Measurements from ENCODE around the gene MOV10L1. TPM values are rescaled to one million over a fixed set of nuclear protein-coding genes. Genes with fewer than 3 reads are reported as not detected.

MOV10L1 gene
- total RNA-seq, 2 donors from 2014 or later, result 0.27 to 0.50 TPM

DNA sequence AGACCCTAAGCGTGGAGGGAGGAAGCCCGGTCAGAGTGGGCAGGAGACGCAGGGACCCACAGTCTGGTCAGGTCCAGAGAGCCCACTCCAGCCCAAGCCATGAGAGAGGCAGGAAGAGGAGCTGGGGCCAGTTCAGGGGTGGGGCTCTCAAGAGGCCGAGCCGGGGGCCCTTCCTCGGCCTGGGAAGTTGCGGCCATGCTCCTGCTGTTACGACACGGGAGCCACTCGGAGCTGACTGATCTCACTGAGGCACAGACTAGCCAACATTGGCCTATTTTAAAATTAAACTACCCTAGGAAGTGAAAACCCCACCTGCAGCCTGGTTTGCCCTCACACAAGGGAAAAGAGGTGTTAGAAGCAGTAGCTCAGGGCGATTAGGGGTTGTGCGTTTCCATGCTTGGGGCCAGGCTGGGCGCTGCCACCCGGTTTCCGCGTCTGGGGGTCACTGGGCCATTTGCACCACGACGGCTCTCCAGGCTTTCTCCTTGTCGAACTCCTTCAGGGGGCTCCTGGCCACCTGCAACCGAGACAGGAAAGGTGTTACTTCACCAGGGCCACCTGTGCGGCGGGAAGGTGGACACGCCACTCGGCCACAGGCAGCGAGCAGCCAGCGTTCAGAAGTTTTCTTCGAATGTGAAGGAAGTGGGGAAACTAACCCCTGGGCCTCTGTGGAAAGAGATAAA lies 28.5 kb upstream of the MOV10L1 start:
- no peak for DNase-seq
- Histone ChIP-seq H3K27ac (no peak overlapping the region), H3K27me3 (peaks cover 20% of the 10 kb centered on the region)

DNA sequence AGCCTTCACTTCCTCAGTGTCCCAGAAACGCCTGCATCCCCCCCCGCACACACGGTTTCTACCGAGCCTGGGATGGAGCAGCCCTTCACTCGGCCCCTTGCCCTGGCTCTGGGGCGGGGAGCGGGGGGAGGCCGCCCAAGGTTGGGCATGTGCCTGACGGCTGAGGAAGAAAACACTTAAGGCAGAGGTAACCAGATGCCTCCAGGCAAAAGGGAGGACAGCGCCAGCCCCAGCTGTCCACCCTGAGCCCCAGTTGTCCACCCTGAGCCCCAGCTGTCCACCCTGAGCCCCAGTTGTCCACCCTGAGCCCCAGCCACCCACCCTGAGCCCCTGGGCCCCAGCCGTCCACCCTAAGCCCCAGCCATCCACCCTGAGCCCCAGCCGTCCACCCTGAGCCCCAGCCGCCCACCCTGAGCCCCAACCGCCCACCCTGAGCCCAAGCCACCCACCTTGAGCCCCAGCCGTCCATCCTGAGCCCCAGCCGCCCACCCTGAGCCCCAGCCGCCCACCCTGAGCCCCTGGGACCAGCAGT lies 27.9 kb upstream of the MOV10L1 start:
- no peak overlapping the region for H3K4me3 ChIP-seq
- intact Hi-C loops (cut with DNase I), result no loop called here
- TF ChIP-seq, protein P1, sequence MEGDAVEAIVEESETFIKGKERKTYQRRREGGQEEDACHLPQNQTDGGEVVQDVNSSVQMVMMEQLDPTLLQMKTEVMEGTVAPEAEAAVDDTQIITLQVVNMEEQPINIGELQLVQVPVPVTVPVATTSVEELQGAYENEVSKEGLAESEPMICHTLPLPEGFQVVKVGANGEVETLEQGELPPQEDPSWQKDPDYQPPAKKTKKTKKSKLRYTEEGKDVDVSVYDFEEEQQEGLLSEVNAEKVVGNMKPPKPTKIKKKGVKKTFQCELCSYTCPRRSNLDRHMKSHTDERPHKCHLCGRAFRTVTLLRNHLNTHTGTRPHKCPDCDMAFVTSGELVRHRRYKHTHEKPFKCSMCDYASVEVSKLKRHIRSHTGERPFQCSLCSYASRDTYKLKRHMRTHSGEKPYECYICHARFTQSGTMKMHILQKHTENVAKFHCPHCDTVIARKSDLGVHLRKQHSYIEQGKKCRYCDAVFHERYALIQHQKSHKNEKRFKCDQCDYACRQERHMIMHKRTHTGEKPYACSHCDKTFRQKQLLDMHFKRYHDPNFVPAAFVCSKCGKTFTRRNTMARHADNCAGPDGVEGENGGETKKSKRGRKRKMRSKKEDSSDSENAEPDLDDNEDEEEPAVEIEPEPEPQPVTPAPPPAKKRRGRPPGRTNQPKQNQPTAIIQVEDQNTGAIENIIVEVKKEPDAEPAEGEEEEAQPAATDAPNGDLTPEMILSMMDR (IDR thresholded peaks at IDR 0.05), result no peak
- peaks cover 20% of the 10 kb centered on the region for H3K27me3 ChIP-seq
- H3K9me3 ChIP-seq, result no peaks in the 10 kb centered on the region
- DNase-seq, result no peak
- no peaks in the 10 kb centered on the region for H3K4me1 ChIP-seq
- H3K36me3 ChIP-seq, result no peaks in the 10 kb centered on the region
- H3K9ac ChIP-seq (ENCODE audit: low read depth in 2 of 2, low read length in 2 of 2), result no peak overlapping the region
- no peak overlapping the region for H3K27ac ChIP-seq

More for the DNA sequence above, 28.5 kb upstream of the MOV10L1 start:
- Histone ChIP-seq H3K4me1 (no peaks in the 10 kb centered on the region), H3K36me3 (no peaks in the 10 kb centered on the region), H3K4me3 (no peak overlapping the region), H3K9me3 (no peaks in the 10 kb centered on the region), H3K9ac (ENCODE audit: low read depth in 2 of 2, low read length in 2 of 2) (no peak overlapping the region)
- TF ChIP-seq, protein P1 (IDR thresholded peaks at IDR 0.05), result no peak
- intact Hi-C loops (cut with DNase I), result no loop called here

DNA sequence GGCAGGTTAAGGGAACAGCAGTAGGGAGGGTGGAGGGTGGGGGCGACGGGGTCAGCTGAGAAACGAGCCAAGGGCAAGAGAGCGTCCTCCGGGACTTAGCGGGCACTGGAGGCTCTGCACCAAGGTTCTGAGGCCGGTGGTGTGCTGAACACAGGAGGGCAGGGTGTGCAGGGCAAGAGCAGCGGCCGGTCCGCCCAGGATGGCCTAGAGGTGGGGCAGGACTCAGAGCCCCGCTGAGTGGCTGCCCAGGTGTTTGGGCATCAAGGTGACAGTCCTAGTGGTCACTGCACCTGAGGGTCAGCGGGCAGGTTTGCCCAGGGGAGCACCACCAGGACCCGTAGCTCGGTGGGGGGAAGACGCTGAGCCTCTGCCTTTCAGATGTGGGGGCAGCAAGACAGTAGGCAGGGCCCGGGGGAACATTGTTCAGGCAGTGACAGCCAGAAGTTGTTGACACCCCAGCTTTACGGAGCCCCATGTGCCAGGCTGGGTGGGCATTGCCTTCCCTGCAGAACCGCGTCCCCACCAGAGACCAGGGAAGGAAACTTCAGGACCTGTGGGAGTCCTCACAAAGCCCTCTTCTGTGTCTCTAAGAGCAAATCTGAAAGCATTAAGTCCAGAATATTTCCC lies 27.2 kb upstream of the MOV10L1 start:
- H3K9me3 ChIP-seq, result no peaks in the 10 kb centered on the region
- no peak overlapping the region for H3K27ac ChIP-seq
- TF ChIP-seq, protein P1 (IDR thresholded peaks at IDR 0.05), result no peak
- H3K9ac ChIP-seq (ENCODE audit: low read depth in 2 of 2, low read length in 2 of 2), result no peak overlapping the region
- H3K36me3 ChIP-seq, result no peaks in the 10 kb centered on the region
- DNase-seq, result no peak
- no peaks in the 10 kb centered on the region for H3K4me1 ChIP-seq
- no peak overlapping the region for H3K4me3 ChIP-seq
- intact Hi-C loops (cut with DNase I), result no loop called here
- H3K27me3 ChIP-seq, result peaks cover 20% of the 10 kb centered on the region

DNA sequence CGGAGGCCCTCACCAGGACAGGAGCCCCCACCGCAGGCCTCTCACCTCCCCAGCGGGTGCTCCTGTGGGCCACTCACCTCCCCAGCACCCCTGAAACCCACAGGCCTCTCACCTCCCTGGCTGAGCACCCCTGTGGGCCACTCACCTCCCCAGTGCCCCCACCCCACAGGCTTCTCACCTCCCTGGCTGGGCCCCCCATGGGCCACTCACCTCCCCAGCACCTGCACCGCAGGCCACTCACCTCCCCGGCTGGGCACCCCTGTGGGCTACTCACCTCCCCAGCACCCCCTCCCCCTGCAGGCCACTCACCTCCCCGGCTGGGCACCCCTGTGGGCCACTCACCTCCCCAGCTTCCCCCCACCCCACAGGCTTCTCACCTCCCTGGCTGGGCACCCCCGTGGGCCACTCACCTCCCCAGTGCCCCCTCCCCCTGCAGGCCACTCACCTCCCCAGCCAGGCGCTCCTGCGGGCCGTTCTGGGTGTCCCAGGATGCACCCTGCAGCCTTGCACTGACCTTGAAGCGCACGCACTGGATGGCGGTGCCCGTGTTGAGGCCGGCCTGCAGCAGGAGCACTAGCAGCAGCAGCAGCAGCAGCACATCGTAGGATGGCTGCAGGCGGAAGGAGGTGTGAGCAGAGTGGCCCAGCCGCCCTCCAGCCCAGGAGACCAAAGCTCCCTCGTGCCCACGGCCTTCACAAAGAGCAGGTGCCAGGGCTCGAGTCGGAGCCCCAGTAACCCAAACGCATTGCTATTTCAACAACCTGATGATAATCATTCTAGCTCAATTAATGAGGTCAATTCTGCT lies 26.0 kb upstream of the MOV10L1 start:
- Histone ChIP-seq H3K27ac (no peak overlapping the region), H3K27me3 (peaks cover 15% of the 10 kb centered on the region)
- no peak for DNase-seq

DNA sequence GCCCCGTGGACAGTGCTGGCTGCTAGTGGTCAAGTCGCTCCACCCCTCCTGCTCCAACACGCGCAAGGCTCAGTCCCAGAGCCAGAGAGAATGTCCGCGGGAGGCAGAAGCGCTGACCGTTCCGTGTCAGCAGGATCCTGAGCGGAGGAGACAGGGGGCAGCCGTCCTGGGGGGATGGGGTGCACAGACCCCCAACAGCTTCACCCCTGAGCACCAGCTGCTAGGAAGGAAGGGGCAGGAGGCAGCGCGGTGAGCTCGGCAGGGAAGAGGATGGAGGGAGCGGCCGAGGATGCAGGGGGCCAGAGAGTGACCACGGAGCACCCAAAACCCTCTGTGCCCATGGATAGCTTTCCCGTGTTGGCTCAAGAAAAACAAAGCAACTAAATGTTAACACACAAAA lies 25.4 kb upstream of the MOV10L1 start:
- Histone ChIP-seq H3K27me3 (peaks cover 8% of the 10 kb centered on the region), H3K9ac (ENCODE audit: low read depth in 2 of 2, low read length in 2 of 2) (no peak overlapping the region), H3K4me3 (no peak overlapping the region), H3K27ac (no peak overlapping the region), H3K9me3 (no peaks in the 10 kb centered on the region), H3K36me3 (no peaks in the 10 kb centered on the region), H3K4me1 (no peaks in the 10 kb centered on the region)
- TF ChIP-seq, protein P1 (IDR thresholded peaks at IDR 0.05), result no peak
- DNase-seq, result no peak
- intact Hi-C loops (cut with DNase I), result no loop called here

More for the DNA sequence above, 26.0 kb upstream of the MOV10L1 start:
- H3K4me3 ChIP-seq, result no peak overlapping the region
- no peaks in the 10 kb centered on the region for H3K9me3 ChIP-seq
- H3K4me1 ChIP-seq, result no peaks in the 10 kb centered on the region
- no peak overlapping the region for H3K9ac ChIP-seq (ENCODE audit: low read depth in 2 of 2, low read length in 2 of 2)
- TF ChIP-seq, protein P1 (IDR thresholded peaks at IDR 0.05), result no peak
- intact Hi-C loops (cut with DNase I), result no loop called here
- H3K36me3 ChIP-seq, result no peaks in the 10 kb centered on the region

Measured in colonic mucosa (tissue), 4 donors.